OCI-LY3 (cell line): ENCODE measurements around the gene DCTN4.

Source experiments
- H2AFZ ChIP-seq: fragments of 200-600, 300-600 bp; shearing (Covaris generic); 2 replicates; pipeline ENCODE4 v1.6.0; 2014; ENCODE audit warnings: antibody characterized with exemption, low read depth, low read length
- H3K27ac ChIP-seq: fragments of 200-600, 300-600 bp; sonication (generic); 2 replicates; pipeline ENCODE4 v1.5.1; 2014; ENCODE audit warnings: mild to moderate bottlenecking, low read length, moderate library complexity, mixed read lengths
- H3K27me3 ChIP-seq: fragments of 200-600, 300-600 bp; sonication (generic); 2 replicates; pipeline ENCODE4 v1.6.1; 2014; ENCODE audit warnings: low read depth, low read length, mixed read lengths
- H3K36me3 ChIP-seq: fragments of 200-600, 300-600 bp; sonication (generic); replicated peaks from 2 replicates; pipeline ENCODE3; 2014; ENCODE audit warnings: low read depth, low read length, mixed read lengths
- H3K4me1 ChIP-seq: fragments of 300-600, 200-600 bp; sonication (generic); 2 replicates; pipeline ENCODE4 v1.6.1; 2014; ENCODE audit warnings: low read length, mixed read lengths
- H3K4me2 ChIP-seq: fragments of 200-600, 300-600 bp; sonication (generic); 2 replicates; pipeline ENCODE4 v1.6.1; 2014; ENCODE audit warnings: low read length, mixed read lengths
- H3K4me3 ChIP-seq: fragments of 300-600, 200-600 bp; sonication (generic); 2 replicates; pipeline ENCODE4 v1.5.1; 2014; ENCODE audit warnings: antibody characterized with exemption, mild to moderate bottlenecking, low read length, moderate library complexity
- H3K79me2 ChIP-seq: fragments of 300-600, 200-600 bp; shearing (Covaris generic); 2 replicates; pipeline ENCODE4 v1.6.1; 2014; ENCODE audit warnings: mild to moderate bottlenecking, low read length, mixed read lengths
- H3K9ac ChIP-seq: fragments of 300-600, 200-600 bp; shearing (Covaris generic); 2 replicates; pipeline ENCODE4 v1.6.0; 2014; ENCODE audit warnings: mild to moderate bottlenecking, low read length, moderate library complexity
- H3K9me3 ChIP-seq: fragments of 200-600, 300-600 bp; shearing (Covaris generic); 2 replicates; pipeline ENCODE4 v1.6.1; 2014; ENCODE audit warnings: low read length, mixed read lengths; ENCODE audit not compliant: insufficient read depth
- H4K20me1 ChIP-seq: fragments of 200-600, 300-600 bp; sonication (generic); 2 replicates; pipeline ENCODE4 v1.6.1; 2016; ENCODE audit warnings: low read length, mixed read lengths; ENCODE audit not compliant: insufficient read depth
- CTCF ChIP-seq: fragments of 200-600, 300-600 bp; sonication (generic); IDR thresholded peaks from 2 replicates; pipeline ENCODE4 v1.5.1; 2014; ENCODE audit warnings: antibody characterized with exemption, low read length, low read depth
- EZH2phosphoT487 ChIP-seq: fragments of 200-600 bp; shearing (Covaris generic); IDR thresholded peaks from 2 replicates; pipeline ENCODE4 v1.6.1; 2018; ENCODE audit warnings: antibody characterized with exemption, mixed run types, low read depth

The DCTN4 gene

DNA sequence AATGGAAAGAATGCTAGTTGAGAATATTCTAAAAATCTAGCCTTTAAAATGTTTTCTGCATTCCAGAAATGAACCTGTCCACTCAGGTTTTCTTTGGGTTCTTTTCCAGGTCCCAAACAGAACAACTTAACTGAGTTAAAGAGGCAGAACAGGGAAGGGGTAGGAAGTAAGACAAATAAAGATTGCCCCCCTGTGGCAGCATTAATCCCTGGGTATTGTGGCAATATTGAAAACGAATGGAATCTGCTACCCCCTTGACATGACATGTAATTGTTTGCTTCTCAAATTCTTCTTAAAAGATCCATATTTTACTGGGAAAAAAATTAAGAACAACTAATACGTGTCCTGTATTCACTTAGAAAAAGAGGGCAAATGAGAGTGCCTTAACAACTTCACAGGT, 48.7 kb downstream of the DCTN4 start:
- Histone ChIP-seq H3K4me2 (no peak overlapping the region), H3K4me1 (no peaks in the 10 kb centered on the region), H3K9ac (no peak overlapping the region), H3K27me3 (no peaks in the 10 kb centered on the region), H3K4me3 (no peak overlapping the region), H3K27ac (no peak overlapping the region), H3K9me3 (no peaks in the 10 kb centered on the region), H3K79me2 (no peaks in the 10 kb centered on the region), H3K36me3 (peaks cover 20% of the 10 kb centered on the region), H4K20me1 (no peaks in the 10 kb centered on the region), H2AFZ (no peak overlapping the region)
- TF ChIP-seq EZH2phosphoT487 (no peak), CTCF (peak; percentile 34)

DNA sequence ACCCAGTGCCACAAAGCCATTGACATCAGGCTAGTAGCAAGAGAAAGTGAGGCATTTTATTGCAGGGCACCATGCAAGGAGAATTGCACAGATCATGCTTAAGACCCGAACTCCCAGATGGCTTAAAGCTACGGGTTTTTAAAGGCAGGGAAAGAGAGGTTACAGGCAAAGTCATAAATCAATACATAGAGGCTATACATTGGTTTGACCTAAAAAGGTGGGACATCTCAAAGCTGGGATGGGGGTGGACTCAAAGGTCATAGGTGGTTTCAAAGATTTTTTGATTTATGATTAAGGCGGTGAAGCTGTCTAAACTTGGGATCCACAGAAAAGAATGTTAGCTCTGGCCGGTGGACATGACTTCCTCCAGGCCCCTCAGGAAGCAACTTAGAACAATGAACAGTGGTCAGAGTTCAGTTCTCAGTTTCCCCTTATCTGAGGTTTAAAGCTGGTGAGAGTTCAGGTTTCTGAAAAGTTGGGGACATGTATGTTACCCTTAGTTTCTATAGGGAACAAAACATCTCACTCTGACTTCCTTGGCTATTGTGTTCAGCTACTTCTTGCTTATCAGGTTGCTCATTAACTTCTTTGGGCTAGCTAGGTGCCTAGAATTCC, 51.9 kb downstream of the DCTN4 start:
- no peak overlapping the region for H2AFZ ChIP-seq
- no peaks in the 10 kb centered on the region for H4K20me1 ChIP-seq
- H3K27ac ChIP-seq: no peak overlapping the region
- H3K9me3 ChIP-seq: no peaks in the 10 kb centered on the region
- H3K4me2 ChIP-seq: no peak overlapping the region
- H3K4me3 ChIP-seq: no peak overlapping the region
- peaks cover 17% of the 10 kb centered on the region for H3K36me3 ChIP-seq
- H3K27me3 ChIP-seq: no peaks in the 10 kb centered on the region
- H3K9ac ChIP-seq: no peak overlapping the region
- peaks cover 1% of the 10 kb centered on the region; the same call in 1 of the 2 replicates for H3K4me1 ChIP-seq
- TF ChIP-seq CTCF (no peak), EZH2phosphoT487 (no peak)
- H3K79me2 ChIP-seq: no peaks in the 10 kb centered on the region

DNA sequence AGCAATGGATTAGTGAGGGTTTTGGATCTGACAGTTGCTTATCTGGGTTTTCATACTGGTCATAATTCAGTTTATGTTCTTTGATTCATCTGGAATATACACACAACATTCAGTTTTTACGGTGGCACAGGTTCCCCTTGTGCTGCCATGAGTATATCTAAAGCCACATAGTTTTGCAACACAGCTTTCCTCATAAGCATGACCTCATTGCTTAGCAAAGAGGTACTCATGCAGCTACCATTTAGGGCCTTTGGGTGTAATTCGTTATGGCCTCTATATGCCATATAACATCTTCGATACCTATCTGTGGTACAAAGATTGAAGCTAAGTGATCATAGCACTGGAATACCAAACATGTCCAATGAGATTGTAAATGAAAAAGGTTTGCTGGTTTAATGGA, 55.1 kb downstream of the DCTN4 start:
- no peak for TF ChIP-seq EZH2phosphoT487
- no peak for TF ChIP-seq CTCF
- Histone ChIP-seq H3K4me1 (peaks cover 13% of the 10 kb centered on the region), H3K36me3 (peaks cover 2% of the 10 kb centered on the region), H3K79me2 (peaks cover 20% of the 10 kb centered on the region), H2AFZ (no peak overlapping the region), H3K9me3 (no peaks in the 10 kb centered on the region), H3K27me3 (no peaks in the 10 kb centered on the region), H3K4me2 (no peak overlapping the region), H3K27ac (no peak overlapping the region), H4K20me1 (peaks cover 5% of the 10 kb centered on the region; the same call in 1 of the 2 replicates), H3K4me3 (no peak overlapping the region), H3K9ac (no peak overlapping the region)

DNA sequence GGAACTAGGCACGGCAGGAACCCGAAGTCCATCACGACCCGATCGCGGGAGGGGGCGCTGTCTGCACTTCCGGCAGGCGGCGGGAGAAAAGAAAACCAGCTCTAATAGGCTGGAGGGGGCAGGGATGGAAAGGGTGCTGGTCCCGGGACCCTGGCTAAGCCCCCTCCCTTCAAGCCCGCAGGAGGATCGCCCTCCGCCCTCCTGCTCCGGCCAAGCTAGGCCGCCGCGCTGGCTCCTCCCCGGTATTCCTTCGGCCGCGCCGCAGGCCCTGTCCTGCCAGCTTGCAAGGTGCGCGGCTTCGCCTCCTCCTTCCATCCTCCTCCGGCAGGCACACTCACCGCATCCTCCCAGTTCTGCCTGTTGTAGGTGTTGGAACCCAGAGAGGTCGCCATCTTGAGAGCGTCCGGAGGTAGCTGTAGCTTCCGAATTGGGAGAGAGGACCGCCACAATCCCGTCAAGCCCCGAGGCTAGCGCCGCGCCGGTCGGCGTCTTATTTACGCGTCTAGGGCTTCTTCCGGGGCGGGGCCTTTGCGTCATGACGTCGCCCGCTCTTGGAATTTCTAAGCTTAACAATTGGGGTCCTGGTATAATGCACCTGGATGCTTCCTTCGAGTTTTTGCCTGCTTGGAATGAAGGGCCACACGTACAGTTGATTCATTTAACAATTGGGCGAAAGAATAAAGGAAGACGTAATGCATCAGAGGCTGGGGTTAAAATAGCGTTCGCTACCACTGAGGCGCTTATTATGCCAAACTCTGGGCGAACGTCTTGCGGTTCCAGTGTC, 58.0 kb downstream of the DCTN4 start, which contains the start of gene RBM22:
Gene RBM22, minus strand, starts transcription at position 469 of the 784 bp plus-strand sequence. Its CDS starts 77 bp downstream, at position 392.
- H3K27ac ChIP-seq: peak within 1 kb of the TSS; percentile 82
- peaks cover 23% of the 10 kb centered on the region for H3K79me2 ChIP-seq
- peak; percentile 55 for TF ChIP-seq CTCF
- no peak for TF ChIP-seq EZH2phosphoT487
- H3K36me3 ChIP-seq: peaks cover 11% of the 10 kb centered on the region
- peak within 1 kb of the TSS; percentile 94 for H3K4me2 ChIP-seq
- peaks cover 5% of the 10 kb centered on the region; the same call in 1 of the 2 replicates for H4K20me1 ChIP-seq
- peak within 1 kb of the TSS; percentile 100 for H2AFZ ChIP-seq
- H3K27me3 ChIP-seq: no peaks in the 10 kb centered on the region
- peak within 1 kb of the TSS; percentile 100 for H3K4me3 ChIP-seq
- H3K4me1 ChIP-seq: peaks cover 13% of the 10 kb centered on the region
- peak within 1 kb of the TSS; percentile 98 for H3K9ac ChIP-seq
- no peaks in the 10 kb centered on the region for H3K9me3 ChIP-seq
